H1 (cell line): ENCODE results near the gene TXNDC5.

Experiments used
- CBX8 ChIP-seq: fragments of 300-800, 300-1000 bp; sonication (generic); IDR thresholded peaks from 2 replicates; pipeline ENCODE4 v1.7.1; 2016; ENCODE audit warnings: low read depth, low read length, borderline replicate concordance
- CHD2 ChIP-seq: IDR thresholded peaks from 2 replicates; pipeline ENCODE4 v1.6.1; 2012; ENCODE audit warnings: low read length, improper control_type of control experiment
- EZH2 ChIP-seq: fragments of 200-600 bp; sonication (generic); IDR thresholded peaks from 2 replicates; pipeline ENCODE4 v1.7.1; 2012; ENCODE audit warnings: low read depth, mild to moderate bottlenecking, moderate library complexity, low read length, inconsistent platforms; ENCODE audit not compliant: severe bottlenecking
- GABPA ChIP-seq: IDR thresholded peaks from 2 replicates; pipeline ENCODE4 v1.6.1; 2011; ENCODE audit warnings: mild to moderate bottlenecking, low read length, moderate library complexity, borderline replicate concordance; ENCODE audit not compliant: insufficient read depth
- POLR2A ChIP-seq, 2 experiments: IDR thresholded peaks; 1 replicate in 1 of 2; 2 replicates in 1 of 2; pipeline ENCODE4 v1.6.1; 2011; ENCODE audit warnings: low read depth in 2 of 2, low read length in 2 of 2, mild to moderate bottlenecking in 2 of 2; ENCODE audit errors: control extremely low read depth in 1 of 2
- TCF12 ChIP-seq: IDR thresholded peaks from 2 replicates; pipeline ENCODE4 v1.6.1; 2011; ENCODE audit warnings: low read depth, mild to moderate bottlenecking, low read length
- TF ChIP-seq, protein P1 (sequence below), 3 experiments: IDR thresholded peaks; 1 replicate in 2 of 3; 2 replicates in 1 of 3; pipeline versions ENCODE4 v1.5.1 to v1.6.1; 2011; ENCODE audit warnings: low read length in 3 of 3, mild to moderate bottlenecking in 3 of 3, inconsistent platforms in 2 of 3, low read depth in 1 of 3, moderate library complexity in 1 of 3; ENCODE audit not compliant: insufficient read depth in 1 of 3; ENCODE audit errors: control extremely low read depth in 1 of 3
- TF ChIP-seq, protein P2 (sequence below): IDR thresholded peaks from 2 replicates; pipeline ENCODE4 v1.6.1; 2012; ENCODE audit warnings: inconsistent platforms
- TF ChIP-seq, protein P3 (sequence below): IDR thresholded peaks from 2 replicates; pipeline ENCODE4 v1.6.1; 2012; ENCODE audit warnings: low read length, inconsistent platforms

GRCh38 chr6:7906741-7907140 lies 3.8 kb downstream of the TXNDC5 start:
- TF ChIP-seq, protein P1, sequence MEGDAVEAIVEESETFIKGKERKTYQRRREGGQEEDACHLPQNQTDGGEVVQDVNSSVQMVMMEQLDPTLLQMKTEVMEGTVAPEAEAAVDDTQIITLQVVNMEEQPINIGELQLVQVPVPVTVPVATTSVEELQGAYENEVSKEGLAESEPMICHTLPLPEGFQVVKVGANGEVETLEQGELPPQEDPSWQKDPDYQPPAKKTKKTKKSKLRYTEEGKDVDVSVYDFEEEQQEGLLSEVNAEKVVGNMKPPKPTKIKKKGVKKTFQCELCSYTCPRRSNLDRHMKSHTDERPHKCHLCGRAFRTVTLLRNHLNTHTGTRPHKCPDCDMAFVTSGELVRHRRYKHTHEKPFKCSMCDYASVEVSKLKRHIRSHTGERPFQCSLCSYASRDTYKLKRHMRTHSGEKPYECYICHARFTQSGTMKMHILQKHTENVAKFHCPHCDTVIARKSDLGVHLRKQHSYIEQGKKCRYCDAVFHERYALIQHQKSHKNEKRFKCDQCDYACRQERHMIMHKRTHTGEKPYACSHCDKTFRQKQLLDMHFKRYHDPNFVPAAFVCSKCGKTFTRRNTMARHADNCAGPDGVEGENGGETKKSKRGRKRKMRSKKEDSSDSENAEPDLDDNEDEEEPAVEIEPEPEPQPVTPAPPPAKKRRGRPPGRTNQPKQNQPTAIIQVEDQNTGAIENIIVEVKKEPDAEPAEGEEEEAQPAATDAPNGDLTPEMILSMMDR (IDR thresholded peaks at IDR 0.05; ENCODE audit: control extremely low read depth in 1 of 3, insufficient read depth in 1 of 3, low read depth in 1 of 3, low read length in 3 of 3) = no peak
- TF ChIP-seq POLR2A (IDR thresholded peaks at IDR 0.05; ENCODE audit: control extremely low read depth in 1 of 2, low read depth in 2 of 2, low read length in 2 of 2) = no peak
- no peak for TF ChIP-seq GABPA
- TF ChIP-seq, protein P2, sequence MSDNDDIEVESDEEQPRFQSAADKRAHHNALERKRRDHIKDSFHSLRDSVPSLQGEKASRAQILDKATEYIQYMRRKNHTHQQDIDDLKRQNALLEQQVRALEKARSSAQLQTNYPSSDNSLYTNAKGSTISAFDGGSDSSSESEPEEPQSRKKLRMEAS = no peak
- no peak for TF ChIP-seq CBX8
- TF ChIP-seq TCF12 = no peak
- no peak for TF ChIP-seq CHD2
- TF ChIP-seq, protein P3, sequence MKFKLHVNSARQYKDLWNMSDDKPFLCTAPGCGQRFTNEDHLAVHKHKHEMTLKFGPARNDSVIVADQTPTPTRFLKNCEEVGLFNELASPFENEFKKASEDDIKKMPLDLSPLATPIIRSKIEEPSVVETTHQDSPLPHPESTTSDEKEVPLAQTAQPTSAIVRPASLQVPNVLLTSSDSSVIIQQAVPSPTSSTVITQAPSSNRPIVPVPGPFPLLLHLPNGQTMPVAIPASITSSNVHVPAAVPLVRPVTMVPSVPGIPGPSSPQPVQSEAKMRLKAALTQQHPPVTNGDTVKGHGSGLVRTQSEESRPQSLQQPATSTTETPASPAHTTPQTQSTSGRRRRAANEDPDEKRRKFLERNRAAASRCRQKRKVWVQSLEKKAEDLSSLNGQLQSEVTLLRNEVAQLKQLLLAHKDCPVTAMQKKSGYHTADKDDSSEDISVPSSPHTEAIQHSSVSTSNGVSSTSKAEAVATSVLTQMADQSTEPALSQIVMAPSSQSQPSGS = no peak
- no peak for TF ChIP-seq EZH2
